GM12874 (cell line): ENCODE measurements around the gene SLC12A9.

ENCODE experiments used
- CTCF ChIP-seq: IDR thresholded peaks from 2 replicates; pipeline ENCODE4 v1.5.1; 2011; ENCODE audit warnings: low read depth, mild to moderate bottlenecking, control low read depth, low read length, moderate library complexity; ENCODE audit not compliant: insufficient read depth

The SLC12A9 gene

DNA sequence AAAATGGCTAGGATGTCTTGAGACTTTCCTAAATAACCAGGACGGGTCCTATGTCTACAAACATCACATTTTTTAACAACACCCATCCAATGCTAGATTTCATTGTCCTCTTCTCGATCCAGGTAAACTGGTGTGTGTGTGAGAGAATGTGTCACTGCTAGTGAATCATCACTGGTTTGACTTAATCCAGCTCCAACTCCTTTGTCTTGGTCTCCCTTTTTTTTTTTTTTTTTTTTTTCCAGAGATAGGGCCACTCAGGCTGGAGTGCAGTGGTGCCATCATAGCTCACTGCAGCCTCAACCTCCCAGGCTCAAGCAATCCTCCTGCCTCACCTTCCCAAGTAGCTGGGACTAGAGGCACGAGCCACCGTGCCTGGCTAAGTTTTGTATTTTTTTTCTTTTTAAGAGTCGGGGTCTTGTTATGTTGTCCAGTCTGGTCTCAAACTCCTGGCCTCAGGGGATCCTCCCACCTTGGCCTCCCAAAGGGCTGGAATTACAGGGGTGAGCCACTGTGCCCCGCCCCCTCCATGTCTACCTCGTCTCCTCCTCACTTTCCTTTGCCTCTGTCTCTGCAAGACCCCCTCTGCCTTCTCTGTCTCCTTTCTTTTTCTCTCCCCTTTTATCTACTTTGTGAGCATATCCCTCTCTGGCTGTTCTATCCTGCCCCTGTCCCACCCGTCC lies 39.2 kb downstream of the SLC12A9 start:
- TF ChIP-seq CTCF = no peak

- TF ChIP-seq CTCF = no peak
Measured at GRCh38 chr7:100892364-100893317, 40.1 kb downstream of the SLC12A9 start.

- TF ChIP-seq CTCF = no peak
Measured at GRCh38 chr7:100893318-100893895, 40.9 kb downstream of the SLC12A9 start.

DNA sequence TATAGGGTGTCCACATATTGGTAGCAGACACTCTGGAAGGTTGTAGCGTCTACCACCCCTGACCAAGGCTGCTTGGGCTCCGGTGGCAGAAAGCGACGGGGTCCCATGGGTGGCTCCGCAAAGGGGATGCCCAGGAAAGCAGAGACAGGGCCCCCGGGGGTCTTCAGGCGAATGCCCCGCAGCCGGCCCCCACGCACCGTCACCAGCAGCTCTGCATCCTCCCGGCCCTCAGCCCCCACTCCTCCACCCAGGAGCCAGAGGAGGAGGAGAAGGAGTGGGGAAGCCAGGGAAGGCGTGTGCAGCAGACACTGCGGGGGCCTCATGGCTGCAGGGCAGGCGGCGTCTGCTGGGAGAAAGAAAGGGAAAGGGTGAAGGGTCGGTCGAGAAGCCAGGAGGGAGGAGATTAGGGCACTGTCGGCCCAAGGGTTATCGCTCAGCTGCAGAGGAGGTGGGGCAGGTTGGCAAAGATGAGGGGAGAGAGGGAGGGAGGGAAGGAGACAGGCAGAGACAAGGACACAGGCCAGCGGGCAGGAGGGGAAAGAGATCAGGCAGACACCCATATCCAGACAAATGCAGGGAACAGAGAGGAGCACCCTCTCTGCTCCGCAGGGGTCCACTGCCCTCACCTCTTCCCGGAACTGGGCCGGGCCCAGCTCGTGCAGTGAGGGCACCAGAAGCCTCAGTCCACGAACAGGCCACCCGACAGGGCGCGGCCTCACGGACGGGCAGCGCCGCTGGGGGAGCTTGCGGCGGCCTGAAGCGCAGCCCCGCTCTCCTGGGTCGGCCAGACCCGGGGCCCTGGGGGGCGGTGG lies 41.6 kb downstream of the SLC12A9 start:
- TF ChIP-seq CTCF = no peak

DNA sequence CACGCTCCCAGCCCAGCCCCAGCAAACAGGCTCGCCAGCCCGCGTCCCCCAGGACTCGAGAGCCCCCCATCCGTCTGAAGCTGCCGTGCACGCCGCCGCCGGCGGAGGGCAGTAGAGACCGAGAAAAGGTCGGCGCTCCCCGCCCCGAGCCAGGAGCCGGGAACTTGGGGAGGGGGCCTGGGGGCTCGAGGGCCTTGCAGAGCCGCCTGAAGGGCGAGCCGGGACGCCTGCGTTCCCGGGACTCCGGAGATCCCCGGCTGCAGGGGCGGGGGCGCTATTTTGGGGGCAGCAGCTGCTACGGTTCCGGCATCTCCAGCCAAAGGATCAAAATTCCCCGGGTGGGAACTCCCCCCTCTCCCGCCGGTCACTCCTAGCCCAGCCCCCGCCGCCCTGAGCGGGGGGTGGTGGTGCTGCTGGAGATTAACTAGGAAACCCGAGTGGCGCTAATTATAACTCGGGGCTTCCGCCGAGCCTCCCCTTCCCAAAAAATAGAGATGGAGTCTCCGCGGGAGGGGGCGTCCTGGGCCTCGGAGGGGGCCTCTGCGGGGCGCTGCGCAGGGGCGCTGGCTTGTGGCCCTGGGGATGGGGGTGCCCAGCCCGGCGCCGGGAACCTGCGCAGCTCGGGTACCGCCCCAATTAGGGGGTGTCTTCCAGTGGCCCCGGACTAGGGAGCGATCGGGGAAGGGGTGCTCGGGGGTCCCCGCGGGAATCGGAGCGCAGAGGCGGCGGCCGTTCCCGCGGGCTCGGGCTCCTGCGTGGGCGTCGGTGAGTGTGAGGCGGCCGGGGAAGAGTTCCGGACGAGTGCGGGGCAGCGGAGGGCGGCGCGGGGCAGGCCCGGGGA lies 42.6 kb downstream of the SLC12A9 start:
- peak; percentile 95 for TF ChIP-seq CTCF

DNA sequence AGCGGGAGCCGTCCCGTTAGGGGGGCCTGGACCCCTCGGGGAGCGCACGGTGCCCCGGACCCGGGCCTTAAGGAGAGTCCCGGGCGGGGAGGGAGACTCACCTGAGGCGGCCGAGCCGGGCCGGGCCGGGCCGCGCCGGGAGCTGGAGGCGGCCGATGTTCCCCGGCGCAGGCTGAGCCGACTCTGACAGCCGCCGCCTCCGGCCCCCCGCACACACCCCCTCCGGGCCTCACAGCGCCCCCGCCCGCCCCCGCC lies 43.1 kb downstream of the SLC12A9 start, which contains the start of gene ACHE:
TSS of gene ACHE (minus strand) at position 188 of the 255 bp plus-strand sequence. CDS start 1,656 bp downstream, outside the sequence.
- TF ChIP-seq CTCF = no peak
